Sigmoid colon (tissue), 7 donors: ENCODE measurements around the gene C14orf180. TPM values are rescaled to one million over a fixed set of nuclear protein-coding genes. Genes with fewer than 3 reads are reported as not detected.

ENCODE experiments used
- DNase-seq: peaks from one replicate; pipeline ENCODE4 v3.0.0-alpha.2; 2019
- H3K27ac ChIP-seq, 4 donors: fragments of 200-600 bp; sonication (generic); one replicate each; pipeline ENCODE4 v1.5.1; 2016 to 2019; ENCODE audit warnings: mild to moderate bottlenecking in 1 of 4
- H3K27me3 ChIP-seq, 3 donors: fragments of 200-600 bp; sonication (generic); one replicate each; pipeline ENCODE4 v1.5.1; 2019; ENCODE audit warnings: mild to moderate bottlenecking in 1 of 3
- H3K36me3 ChIP-seq, 4 donors: fragments of 200-600 bp; sonication (generic); one replicate each; pipeline ENCODE4 v1.5.1; 2016 to 2019
- H3K4me1 ChIP-seq, 4 donors: fragments of 200-600 bp; sonication (generic); one replicate each; pipeline ENCODE4 v1.5.1; 2017 to 2019
- H3K4me3 ChIP-seq, 4 donors: fragments of 200-600 bp; sonication (generic); one replicate each; pipeline ENCODE4 v1.5.1; 2017 to 2019; ENCODE audit warnings: mild to moderate bottlenecking in 2 of 4, moderate library complexity in 1 of 4
- H3K9me3 ChIP-seq, 4 donors: fragments of 200-600 bp in 3 of 4; sonication (generic) in 3 of 4; one replicate each; pipeline versions ENCODE4 v1.5.1 to v1.6.1; 2013 to 2019
- CTCF ChIP-seq, 4 experiments: fragments of 450-650 bp in 3 of 4; fragments of 200-600 bp in 1 of 4; IDR thresholded peaks; one replicate each; pipeline ENCODE4 v1.5.1; 2016 to 2019; ENCODE audit warnings: antibody characterized with exemption in 4 of 4, mild to moderate bottlenecking in 3 of 4, moderate library complexity in 2 of 4
- EP300 ChIP-seq, 4 donors: sonication (generic); formaldehyde crosslinking; IDR thresholded peaks; one replicate each; pipeline ENCODE4 v1.6.1; 2017; ENCODE audit warnings: antibody characterized with exemption in 4 of 4
- POLR2A ChIP-seq, 2 donors: fragments of 450-650 bp; IDR thresholded peaks; one replicate each; pipeline ENCODE4 v1.6.1; 2016; ENCODE audit warnings: antibody characterized with exemption in 2 of 2, mild to moderate bottlenecking in 2 of 2, moderate library complexity in 2 of 2
- POLR2AphosphoS5 ChIP-seq, 4 donors: sonication (generic); formaldehyde crosslinking; IDR thresholded peaks; one replicate each; pipeline ENCODE4 v1.6.1; 2017; ENCODE audit warnings: antibody characterized with exemption in 4 of 4
- WGBS, 2 donors: extraction: QIAGEN DNeasy Blood & Tissue Kit; methylation state at CpG; one replicate each; pipeline ENCODE4 v1.1.7; 2013; 5-methylcytosine and 5-hydroxymethylcytosine counted together
- intact Hi-C: fragments of 100-400 bp; cut with DNase I; formaldehyde crosslinking; loops from one replicate; pipeline ENCODE4 v1.15.1; 2023
- polyA plus RNA-seq, 3 donors: library from polyadenylated mRNA; stranded (reverse); fragments of 200-250 nt; gene quantifications; one replicate each; pipeline ENCODE4 v1.2.3, GENCODE V29; 2013
- total RNA-seq, 4 donors: library from RNA; depleted of rRNA; stranded (reverse); fragments of >200 nt; gene quantifications; one replicate each; pipeline ENCODE4 v1.1.0, GENCODE V29; 2016
- donor health status: healthy with polysubstance abuse.
- donor health status: Bipolar disorder and iron deficiency.
- donor health status: healthy.

The C14orf180 gene
- total and polyA plus RNA-seq, 7 donors = 0.16 to 5.0 (median 0.58) TPM; not detected in 1

- Histone ChIP-seq H3K27me3 (peaks cover 0 to 56% (median 35%) of the 10 kb centered on the region in 3 donors), H3K9me3 (no peaks in the 10 kb centered on the region), H3K36me3 (no peaks in the 10 kb centered on the region), H3K27ac (no peak overlapping the region), H3K4me1 (peaks cover 0 to 9% (median 4%) of the 10 kb centered on the region in 4 donors), H3K4me3 (no peak overlapping the region)
- intact Hi-C loops = loop anchor here (1.0 to 2.0 kb wide), 2 partner anchors 427 to 485 kb away; no protein-coding TSS in a partner anchor
- peak; percentile 81 for DNase-seq
- TF ChIP-seq POLR2AphosphoS5 (IDR thresholded peaks at IDR 0.05) (no peak), POLR2A (IDR thresholded peaks at IDR 0.05) (no peak), CTCF (IDR thresholded peaks at IDR 0.05) (peak; percentile 58 to 92 (median 73)), EP300 (IDR thresholded peaks at IDR 0.05) (no peak)
- 4 to 6% methylated on average over 27 of the region's 27 CpGs for WGBS, 2 donors
Observed at GRCh38 chr14:104563742-104564615, 15.6 kb upstream of the C14orf180 start.

- no peak overlapping the region for H3K27ac ChIP-seq
- peaks cover 0 to 64% (median 36%) of the 10 kb centered on the region in 3 donors for H3K27me3 ChIP-seq
- no peaks in the 10 kb centered on the region for H3K36me3 ChIP-seq
- TF ChIP-seq CTCF (IDR thresholded peaks at IDR 0.05) (no peak), EP300 (IDR thresholded peaks at IDR 0.05) (no peak), POLR2A (IDR thresholded peaks at IDR 0.05) (no peak), POLR2AphosphoS5 (IDR thresholded peaks at IDR 0.05) (no peak)
- H3K9me3 ChIP-seq = no peaks in the 10 kb centered on the region
- WGBS, 2 donors = 66 to 80% methylated on average over 30 of the region's 30 CpGs
- DNase-seq = no peak
- H3K4me3 ChIP-seq = no peak overlapping the region
- intact Hi-C loops = loop anchor here (1.0 to 2.0 kb wide), 2 partner anchors 428 to 486 kb away; no protein-coding TSS in a partner anchor
- peaks cover 0 to 9% (median 4%) of the 10 kb centered on the region in 4 donors for H3K4me1 ChIP-seq
Observed at GRCh38 chr14:104564744-104565679, 14.6 kb upstream of the C14orf180 start.

- Histone ChIP-seq H3K9me3 (no peaks in the 10 kb centered on the region), H3K4me3 (no peak overlapping the region), H3K4me1 (peaks cover 0 to 9% (median 4%) of the 10 kb centered on the region in 4 donors), H3K27ac (no peak overlapping the region), H3K27me3 (peaks cover 0 to 67% (median 36%) of the 10 kb centered on the region in 3 donors), H3K36me3 (no peaks in the 10 kb centered on the region)
- 36 to 66% methylated on average over 27 of the region's 27 CpGs for WGBS, 2 donors
- TF ChIP-seq POLR2A (IDR thresholded peaks at IDR 0.05) (no peak), EP300 (IDR thresholded peaks at IDR 0.05) (no peak), POLR2AphosphoS5 (IDR thresholded peaks at IDR 0.05) (no peak), CTCF (IDR thresholded peaks at IDR 0.05) (no peak)
- DNase-seq = no peak
- intact Hi-C loops = no loop called here
Observed at GRCh38 chr14:104567141-104567956, 12.2 kb upstream of the C14orf180 start.

- intact Hi-C loops = no loop called here
- WGBS, 2 donors = 57 to 80% methylated on average over 9 of the region's 9 CpGs
Observed at GRCh38 chr14:104567957-104568225, 11.7 kb upstream of the C14orf180 start.

More at GRCh38 chr14:104567957-104568225, 11.7 kb upstream of the C14orf180 start:
- H3K27ac ChIP-seq = no peak overlapping the region
- no peak overlapping the region for H3K4me3 ChIP-seq
- H3K27me3 ChIP-seq = peaks cover 0 to 67% (median 36%) of the 10 kb centered on the region in 3 donors
- H3K4me1 ChIP-seq = peaks cover 0 to 9% (median 4%) of the 10 kb centered on the region in 4 donors
- no peak for DNase-seq
- H3K36me3 ChIP-seq = no peaks in the 10 kb centered on the region
- TF ChIP-seq CTCF (IDR thresholded peaks at IDR 0.05) (no peak), POLR2A (IDR thresholded peaks at IDR 0.05) (no peak), POLR2AphosphoS5 (IDR thresholded peaks at IDR 0.05) (no peak), EP300 (IDR thresholded peaks at IDR 0.05) (no peak)
- H3K9me3 ChIP-seq = no peaks in the 10 kb centered on the region
